OCI-LY7 (cell line): Measurements from ENCODE around the gene BCL2L14. TPM values are rescaled to one million over a fixed set of nuclear protein-coding genes. Genes with fewer than 3 reads are reported as not detected.

Source experiments
- BruUV-seq: library from RNA; stranded (reverse); fragments of 400-500 nt; replicated peaks from 2 replicates; lab custom pipeline; 2021; lab: Mats Ljungman, UMichigan
- CTCF ChIA-PET: fragments of 300-600 bp; sonication (Branson Sonifier 250); formaldehyde crosslinking; loops from one replicate; lab custom pipeline; 2022; ENCODE audit warnings: antibody characterized with exemption; ENCODE audit not compliant: unreplicated experiment; lab: Charles Lee
- POLR2A ChIA-PET: fragments of 300-600 bp; sonication (Branson Sonifier 250); formaldehyde crosslinking; loops from one replicate; lab custom pipeline; 2022; ENCODE audit warnings: antibody characterized with exemption; lab: Charles Lee
- DNase-seq: peaks from one replicate; pipeline ENCODE4 v3.0.0-alpha.2; 2015; ENCODE audit warnings: low spot score
- H2AFZ ChIP-seq: fragments of 200-600 bp; sonication (generic), shearing (Covaris generic); 2 replicates; pipeline ENCODE4 v1.6.1; 2014; ENCODE audit warnings: mild to moderate bottlenecking, antibody characterized with exemption, low read length, moderate library complexity
- H3K27ac ChIP-seq: fragments of 200-600 bp; sonication (generic); 2 replicates; pipeline ENCODE4 v1.5.1; 2014; ENCODE audit warnings: mixed run types, low read depth, mild to moderate bottlenecking, moderate library complexity, low read length, inconsistent platforms; ENCODE audit not compliant: poor library complexity, severe bottlenecking
- H3K36me3 ChIP-seq: fragments of 200-600 bp; sonication (generic); 2 replicates; pipeline ENCODE4 v1.6.1; 2014; ENCODE audit warnings: mild to moderate bottlenecking, antibody characterized with exemption, low read length, moderate library complexity, mixed read lengths; ENCODE audit not compliant: insufficient read depth
- H3K4me1 ChIP-seq: fragments of 200-600 bp; sonication (generic); 2 replicates; pipeline ENCODE4 v1.5.1; 2014; ENCODE audit warnings: mild to moderate bottlenecking, low read length; ENCODE audit not compliant: insufficient read depth, poor library complexity, severe bottlenecking
- H3K4me2 ChIP-seq: fragments of 200-600 bp; sonication (generic); 2 replicates; pipeline ENCODE4 v1.6.1; 2014; ENCODE audit warnings: mild to moderate bottlenecking, low read length
- H3K4me3 ChIP-seq: fragments of 200-600 bp; sonication (generic); 2 replicates; pipeline ENCODE4 v1.5.1; 2014; ENCODE audit warnings: mild to moderate bottlenecking, low read depth, low read length; ENCODE audit not compliant: poor library complexity, severe bottlenecking
- H3K79me2 ChIP-seq: fragments of 200-600 bp; sonication (generic); 2 replicates; pipeline ENCODE4 v1.6.1; 2016; ENCODE audit warnings: low read depth, mild to moderate bottlenecking, low read length, moderate library complexity, mixed read lengths; ENCODE audit not compliant: insufficient read depth
- H3K9me2 ChIP-seq: fragments of 200-600 bp; sonication (generic); 2 replicates; pipeline ENCODE4 v1.6.1; 2016; ENCODE audit warnings: mild to moderate bottlenecking, low read length, mixed read lengths; ENCODE audit not compliant: insufficient read depth
- H3K9me3 ChIP-seq: fragments of 200-600 bp; sonication (generic); 2 replicates; pipeline ENCODE4 v1.6.1; 2014; ENCODE audit warnings: mild to moderate bottlenecking, mixed run types, low read length, mixed read lengths
- H4K20me1 ChIP-seq: fragments of 200-600 bp; sonication (generic); 2 replicates; pipeline ENCODE4 v1.6.1; 2014; ENCODE audit warnings: mild to moderate bottlenecking, antibody characterized with exemption, low read length, moderate library complexity, mixed read lengths; ENCODE audit not compliant: insufficient read depth
- EZH2phosphoT487 ChIP-seq: fragments of 200-600 bp; sonication (generic); IDR thresholded peaks from 2 replicates; pipeline ENCODE4 v1.6.1; 2018; ENCODE audit warnings: low read depth, borderline replicate concordance, mild to moderate bottlenecking, mixed run types, antibody characterized with exemption, low read length, moderate library complexity, mixed read lengths
- intact Hi-C: fragments of 100-400 bp; cut with micrococcal nuclease; formaldehyde crosslinking; loops from one replicate; pipeline ENCODE4 v1.10.0; 2022; ENCODE audit not compliant: unreplicated experiment
- total RNA-seq, 2 experiments: library from RNA; depleted of rRNA in 1 of 2; stranded (reverse); fragments of >200 nt in 1 of 2; shearing (Covaris generic) in 1 of 2; gene quantifications; 2 replicates each; pipeline ENCODE4 v1.2.3, GENCODE V29; 2014 to 2022
- TF ChIP-seq, protein P1 (sequence below): fragments of 200-600 bp; sonication (generic); conservative IDR thresholded peaks from 2 replicates; pipeline ENCODE4 v1.5.1; 2014; ENCODE audit warnings: mild to moderate bottlenecking, antibody characterized with exemption, low read length, moderate library complexity, mixed read lengths

BCL2L14 gene
- total RNA-seq, 2 experiments from 2014 or later = not detected

DNA sequence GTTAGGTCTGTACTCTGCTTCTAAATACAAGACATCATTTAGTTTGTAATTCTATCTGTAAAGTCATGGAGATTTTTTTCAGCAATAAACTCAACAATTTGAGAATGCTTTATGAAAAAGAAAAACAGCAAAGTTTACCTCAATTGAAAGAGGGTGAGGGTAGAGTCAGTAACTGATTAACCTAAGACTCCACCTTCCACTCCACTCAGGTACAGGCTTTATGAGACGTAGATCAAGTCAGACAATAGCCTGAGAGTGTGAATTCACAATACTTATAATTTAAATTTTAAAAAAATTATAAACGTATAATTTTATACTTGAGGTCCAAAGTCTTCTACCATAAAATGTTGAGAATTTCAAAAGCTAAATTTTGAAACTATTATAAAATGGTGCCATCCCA lies 45.9 kb downstream of the BCL2L14 start:
- TF ChIP-seq EZH2phosphoT487 = no peak
- TF ChIP-seq, protein P1, sequence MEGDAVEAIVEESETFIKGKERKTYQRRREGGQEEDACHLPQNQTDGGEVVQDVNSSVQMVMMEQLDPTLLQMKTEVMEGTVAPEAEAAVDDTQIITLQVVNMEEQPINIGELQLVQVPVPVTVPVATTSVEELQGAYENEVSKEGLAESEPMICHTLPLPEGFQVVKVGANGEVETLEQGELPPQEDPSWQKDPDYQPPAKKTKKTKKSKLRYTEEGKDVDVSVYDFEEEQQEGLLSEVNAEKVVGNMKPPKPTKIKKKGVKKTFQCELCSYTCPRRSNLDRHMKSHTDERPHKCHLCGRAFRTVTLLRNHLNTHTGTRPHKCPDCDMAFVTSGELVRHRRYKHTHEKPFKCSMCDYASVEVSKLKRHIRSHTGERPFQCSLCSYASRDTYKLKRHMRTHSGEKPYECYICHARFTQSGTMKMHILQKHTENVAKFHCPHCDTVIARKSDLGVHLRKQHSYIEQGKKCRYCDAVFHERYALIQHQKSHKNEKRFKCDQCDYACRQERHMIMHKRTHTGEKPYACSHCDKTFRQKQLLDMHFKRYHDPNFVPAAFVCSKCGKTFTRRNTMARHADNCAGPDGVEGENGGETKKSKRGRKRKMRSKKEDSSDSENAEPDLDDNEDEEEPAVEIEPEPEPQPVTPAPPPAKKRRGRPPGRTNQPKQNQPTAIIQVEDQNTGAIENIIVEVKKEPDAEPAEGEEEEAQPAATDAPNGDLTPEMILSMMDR = no peak
- Histone ChIP-seq H3K4me2 (no peak overlapping the region), H2AFZ (no peak overlapping the region), H3K36me3 (no peaks in the 10 kb centered on the region), H3K9me3 (no peaks in the 10 kb centered on the region), H3K79me2 (no peaks in the 10 kb centered on the region), H3K27ac (no peak overlapping the region), H4K20me1 (no peaks in the 10 kb centered on the region), H3K4me1 (no peaks in the 10 kb centered on the region), H3K4me3 (no peak overlapping the region), H3K9me2 (no peaks in the 10 kb centered on the region)
- DNase-seq = no peak
- POLR2A ChIA-PET = interaction anchor here (0.5 to 0.7 kb wide), 3 partner anchors 13 to 1574 kb away, joined by 4 to 6 read pairs (median 4); no protein-coding TSS in a partner anchor
- intact Hi-C loops = no loop called here
- BruUV-seq = no TSS peak
- CTCF ChIA-PET = no interaction called here

DNA sequence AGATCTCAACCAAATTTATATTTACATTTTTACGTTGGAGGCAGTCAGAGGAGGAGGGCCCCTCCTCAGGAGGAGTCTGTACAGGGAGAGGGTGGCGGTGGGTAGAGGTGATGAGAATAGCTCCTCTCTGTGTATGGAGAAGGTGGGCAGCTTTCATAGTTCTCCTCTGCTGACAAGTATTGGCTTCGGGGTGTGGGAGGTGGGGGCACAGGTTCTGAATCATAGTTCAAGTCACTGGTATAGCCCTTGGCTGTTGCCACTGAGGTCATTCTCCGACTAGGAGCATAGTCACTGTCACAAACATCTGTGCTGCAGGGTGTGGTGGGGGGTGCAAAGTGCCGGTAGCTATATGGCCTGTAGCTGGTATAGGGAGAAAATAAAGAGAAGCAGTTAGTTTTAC lies 50.3 kb downstream of the BCL2L14 start:
- Histone ChIP-seq H3K9me2 (no peaks in the 10 kb centered on the region), H3K4me1 (no peaks in the 10 kb centered on the region), H3K4me2 (no peak overlapping the region), H3K36me3 (peaks cover 6% of the 10 kb centered on the region; the same call in 1 of the 2 replicates), H4K20me1 (no peaks in the 10 kb centered on the region; the same call in 1 of the 2 replicates), H3K79me2 (no peaks in the 10 kb centered on the region), H3K27ac (no peak overlapping the region), H2AFZ (no peak overlapping the region), H3K4me3 (no peak overlapping the region), H3K9me3 (no peaks in the 10 kb centered on the region)
- TF ChIP-seq EZH2phosphoT487 = no peak
- TF ChIP-seq, protein P1 = no peak
- no TSS peak for BruUV-seq
- POLR2A ChIA-PET = interaction anchor here (0.6 kb wide), 1 partner anchor 69 kb away, joined by 3 read pairs; no protein-coding TSS in a partner anchor
- no peak for DNase-seq
- intact Hi-C loops = no loop called here
- CTCF ChIA-PET = no interaction called here

DNA sequence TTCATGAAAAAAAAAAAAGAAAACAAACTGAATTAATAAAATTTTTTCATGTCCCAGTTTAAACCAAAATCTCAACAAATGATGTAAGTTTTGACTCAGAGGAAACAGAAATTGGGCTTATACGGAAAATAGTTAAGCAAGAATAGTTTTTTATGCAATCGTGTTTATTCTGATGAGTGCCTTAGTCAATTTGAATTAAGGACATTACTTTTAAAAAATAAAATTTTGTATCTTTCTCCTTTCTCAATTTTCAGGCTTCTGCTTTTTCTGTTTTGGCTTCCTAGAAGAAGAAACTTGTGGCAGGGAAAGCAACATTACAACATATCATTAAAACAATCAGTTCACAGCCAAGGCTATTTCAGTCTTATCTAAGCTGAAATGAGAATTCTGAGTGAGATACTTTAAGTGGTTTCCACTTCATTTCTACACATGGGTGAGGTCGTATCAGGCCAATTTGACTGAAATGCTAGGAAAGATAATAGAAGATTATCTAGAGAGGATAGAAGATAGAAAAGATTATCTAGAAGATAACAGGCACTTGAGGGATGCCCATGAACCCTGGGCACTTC lies 52.4 kb downstream of the BCL2L14 start:
- no peak overlapping the region for H2AFZ ChIP-seq
- no peaks in the 10 kb centered on the region for H3K9me2 ChIP-seq
- DNase-seq = no peak
- H3K36me3 ChIP-seq = peaks cover 6% of the 10 kb centered on the region; the same call in 1 of the 2 replicates
- no peak overlapping the region for H3K27ac ChIP-seq
- ChIA-PET CTCF (no interaction called here), POLR2A (interaction anchor here (0.5 kb wide), 1 partner anchor 16 kb away, joined by 3 read pairs; no protein-coding TSS in a partner anchor)
- no peaks in the 10 kb centered on the region for H3K9me3 ChIP-seq
- H3K79me2 ChIP-seq = no peaks in the 10 kb centered on the region
- H3K4me1 ChIP-seq = no peaks in the 10 kb centered on the region
- H4K20me1 ChIP-seq = no peaks in the 10 kb centered on the region; the same call in 1 of the 2 replicates
- intact Hi-C loops = no loop called here
- H3K4me2 ChIP-seq = no peak overlapping the region
- H3K4me3 ChIP-seq = no peak overlapping the region
- no TSS peak for BruUV-seq
- no peak for TF ChIP-seq EZH2phosphoT487
- TF ChIP-seq, protein P1 = no peak
